IMR-90 (cell line): ENCODE measurements around the gene NLRC5. TPM values are rescaled to one million over a fixed set of nuclear protein-coding genes. Genes with fewer than 3 reads are reported as not detected.

Experiments
- ATAC-seq: fragments of 200-7000 bp; cut with Tn5 transposase; 2 replicates; pipeline ENCODE4 v1.9.1; 2020; ENCODE audit warnings: low read depth, mild to moderate bottlenecking, moderate library complexity
- BruUV-seq: library from RNA; stranded (reverse); fragments of 400-500 nt; replicated peaks from 2 replicates; lab custom pipeline; 2021; lab: Mats Ljungman, UMichigan
- CTCF ChIA-PET: fragments of 300-600 bp; formaldehyde crosslinking; extraction: SDS; loops from one replicate; lab custom pipeline; 2021; ENCODE audit warnings: antibody characterized with exemption; lab: Yijun Ruan, JAX
- POLR2A ChIA-PET: fragments of 300-600 bp; sonication (Branson Sonifier 250); formaldehyde crosslinking; loops from one replicate; lab custom pipeline; 2022; ENCODE audit warnings: antibody characterized with exemption; ENCODE audit not compliant: unreplicated experiment; lab: Charles Lee
- DNase-seq: peaks from one replicate; pipeline ENCODE4 v3.0.0; 2013
- H2AFZ ChIP-seq: replicated peaks from 2 replicates; pipeline ENCODE3; 2013; ENCODE audit warnings: low read length, mild to moderate bottlenecking; ENCODE audit not compliant: poor library complexity
- H2AK5ac ChIP-seq: 2 replicates; pipeline ENCODE4 v1.6.1; 2013; ENCODE audit warnings: low read depth, low read length, inconsistent platforms
- H2AK9ac ChIP-seq: replicated peaks from 2 replicates; pipeline ENCODE3; 2013; ENCODE audit warnings: mild to moderate bottlenecking, low read depth, low read length, moderate library complexity; ENCODE audit not compliant: poor library complexity
- H2BK120ac ChIP-seq: 2 replicates; pipeline ENCODE4 v1.6.1; 2013; ENCODE audit warnings: low read depth, low read length, inconsistent platforms
- H2BK15ac ChIP-seq: 3 replicates; pipeline ENCODE4 v1.6.1; 2013; ENCODE audit warnings: low read depth, low read length, inconsistent platforms
- H2BK20ac ChIP-seq: 2 replicates; pipeline ENCODE4 v1.6.1; 2013; ENCODE audit warnings: low read depth, mild to moderate bottlenecking, inconsistent platforms, low read length, moderate library complexity
- H2BK5ac ChIP-seq: 2 replicates; pipeline ENCODE4 v1.6.1; 2013; ENCODE audit warnings: mild to moderate bottlenecking, low read depth, low read length, inconsistent platforms; ENCODE audit not compliant: poor library complexity, severe bottlenecking
- H3K14ac ChIP-seq: replicated peaks from 2 replicates; pipeline ENCODE4 v1.6.1; 2013; ENCODE audit warnings: low read depth, low read length, inconsistent platforms
- H3K18ac ChIP-seq: 2 replicates; pipeline ENCODE4 v1.6.1; 2013; ENCODE audit warnings: low read depth, low read length, control low read depth
- H3K23ac ChIP-seq: 2 replicates; pipeline ENCODE4 v1.6.1; 2013; ENCODE audit warnings: low read depth, low read length, inconsistent platforms
- H3K27ac ChIP-seq: 2 replicates; pipeline ENCODE4 v1.5.1; 2013; ENCODE audit warnings: mild to moderate bottlenecking, control low read depth, low read length; ENCODE audit not compliant: insufficient read depth
- H3K27me3 ChIP-seq: 2 replicates; pipeline ENCODE4 v1.6.1; 2013; ENCODE audit warnings: low read length; ENCODE audit not compliant: control insufficient read depth, insufficient read depth
- H3K36me3 ChIP-seq: 2 replicates; pipeline ENCODE4 v1.6.1; 2013; ENCODE audit warnings: low read length, mixed read lengths; ENCODE audit not compliant: control insufficient read depth, insufficient read depth
- H3K4ac ChIP-seq: 2 replicates; pipeline ENCODE4 v1.6.1; 2013; ENCODE audit warnings: low read depth, low read length, inconsistent platforms
- H3K4me1 ChIP-seq: 2 replicates; pipeline ENCODE4 v1.6.1; 2013; ENCODE audit warnings: low read length, mixed read lengths; ENCODE audit not compliant: control insufficient read depth, insufficient read depth
- H3K4me2 ChIP-seq: 2 replicates; pipeline ENCODE4 v1.6.1; 2013; ENCODE audit warnings: low read depth, mild to moderate bottlenecking, control low read depth, low read length, moderate library complexity
- H3K4me3 ChIP-seq: 2 replicates; pipeline ENCODE4 v1.5.1; 2013; ENCODE audit warnings: low read depth, mild to moderate bottlenecking, control low read depth, low read length, moderate library complexity; ENCODE audit not compliant: insufficient read depth
- H3K56ac ChIP-seq: 2 replicates; pipeline ENCODE4 v1.6.1; 2013; ENCODE audit warnings: low read length, inconsistent platforms; ENCODE audit not compliant: insufficient read depth; ENCODE audit errors: extremely low read depth
- H3K79me1 ChIP-seq, 2 experiments: 2 replicates each; pipeline ENCODE4 v1.6.1; 2013; ENCODE audit warnings: low read length in 2 of 2, inconsistent platforms in 1 of 2, low read depth in 1 of 2
- H3K9ac ChIP-seq: 2 replicates; pipeline ENCODE4 v1.6.1; 2013; ENCODE audit warnings: low read depth, low read length, control low read depth
- H3K9me1 ChIP-seq: 2 replicates; pipeline ENCODE4 v1.6.1; 2013; ENCODE audit warnings: low read length, inconsistent platforms; ENCODE audit not compliant: insufficient read depth
- H3K9me3 ChIP-seq: 2 replicates; pipeline ENCODE4 v1.6.1; 2013; ENCODE audit warnings: low read length; ENCODE audit not compliant: control insufficient read depth, insufficient read depth
- H4K20me1 ChIP-seq: 2 replicates; pipeline ENCODE4 v1.6.1; 2013; ENCODE audit warnings: low read length, inconsistent platforms; ENCODE audit not compliant: insufficient read depth
- H4K5ac ChIP-seq: 2 replicates; pipeline ENCODE4 v1.6.1; 2013; ENCODE audit warnings: mild to moderate bottlenecking, low read depth, low read length, control low read depth
- H4K8ac ChIP-seq, 2 experiments: 2 replicates each; pipeline ENCODE4 v1.6.1; 2013; ENCODE audit warnings: low read depth in 2 of 2, low read length in 2 of 2, control low read depth in 1 of 2, inconsistent platforms in 1 of 2
- H4K91ac ChIP-seq: 2 replicates; pipeline ENCODE4 v1.6.1; 2013; ENCODE audit warnings: low read depth, low read length, inconsistent platforms; ENCODE audit not compliant: insufficient read depth
- BHLHE40 ChIP-seq: fragments of 150-350 bp; IDR thresholded peaks from 2 replicates; pipeline ENCODE4 v1.6.1; 2016; ENCODE audit warnings: mild to moderate bottlenecking, low read depth, low read length
- CHD1 ChIP-seq: IDR thresholded peaks from 2 replicates; pipeline ENCODE4 v1.6.1; 2012; ENCODE audit warnings: low read depth, low read length, improper control_type of control experiment
- FOS ChIP-seq: fragments of 150-350 bp; IDR thresholded peaks from 2 replicates; pipeline ENCODE4 v1.6.1; 2016; ENCODE audit warnings: low read depth, low read length
- MAFK ChIP-seq: IDR thresholded peaks from 2 replicates; pipeline ENCODE4 v1.6.1; 2012; ENCODE audit warnings: low read depth, low read length, improper control_type of control experiment
- MXI1 ChIP-seq: IDR thresholded peaks from 2 replicates; pipeline ENCODE4 v1.6.1; 2012; ENCODE audit warnings: low read depth, mild to moderate bottlenecking, low read length, moderate library complexity, borderline replicate concordance
- NFE2L2 ChIP-seq: fragments of 150-350 bp; IDR thresholded peaks from 2 replicates; pipeline ENCODE4 v1.6.1; 2016; ENCODE audit warnings: low read depth, mild to moderate bottlenecking, low read length
- POLR2A ChIP-seq: IDR thresholded peaks from 2 replicates; pipeline ENCODE4 v1.6.1; 2012; ENCODE audit warnings: mild to moderate bottlenecking, low read depth, low read length
- RAD21 ChIP-seq: IDR thresholded peaks from 2 replicates; pipeline ENCODE4 v1.6.1; 2012; ENCODE audit warnings: low read length, improper control_type of control experiment
- RCOR1 ChIP-seq: IDR thresholded peaks from 2 replicates; pipeline ENCODE4 v1.6.1; 2012; ENCODE audit warnings: mild to moderate bottlenecking, low read length, improper control_type of control experiment; ENCODE audit not compliant: insufficient replicate concordance
- WGBS, 2 experiments: methylation state at CpG; one replicate each; pipeline versions ENCODE4 v1.1.5 to v1.1.7; 2013; ENCODE audit warnings: missing lambda C conversion rate in 2 of 2; ENCODE audit not compliant: insufficient read length in 1 of 2; ENCODE audit errors: extremely low coverage in 2 of 2; 5-methylcytosine and 5-hydroxymethylcytosine counted together
- dilution Hi-C: fragments of 300-500 bp; cut with HindIII; formaldehyde crosslinking; loops from one replicate; pipeline ENCODE4 v1.14.3; 2018; ENCODE audit warnings: low sequenced_read_pairs; ENCODE audit not compliant: unreplicated experiment
- in situ Hi-C: fragments of 300-500 bp; cut with MboI; formaldehyde crosslinking; loops from 3 replicates; pipeline ENCODE4 v1.14.3; 2019; ENCODE audit warnings: low sequenced_read_pairs, inconsistent platforms, mixed read lengths
- intact Hi-C: fragments of 100-400 bp; cut with micrococcal nuclease; formaldehyde crosslinking; loops from 2 replicates; pipeline ENCODE4 v1.10.0; 2022
- polyA plus RNA-seq, 3 experiments: library from polyadenylated mRNA; depleted of rRNA; stranded (reverse); fragments of >200 nt; gene quantifications; 2 replicates each; pipeline ENCODE4 v1.2.3, GENCODE V29; 2012; ENCODE audit warnings: low replicate concordance in 1 of 3
- total RNA-seq: library from RNA; depleted of rRNA; stranded (reverse); fragments of >200 nt; gene quantifications from 2 replicates; pipeline ENCODE4 v1.2.3, GENCODE V29; 2012
- TF ChIP-seq, protein P1 (sequence below): conservative IDR thresholded peaks from 2 replicates; pipeline ENCODE4 v1.5.1; 2012; ENCODE audit warnings: mild to moderate bottlenecking, low read depth, low read length, improper control_type of control experiment
- TF ChIP-seq, protein P2 (sequence below): fragments of 150-350 bp; IDR thresholded peaks from 2 replicates; pipeline ENCODE4 v1.6.1; 2017; ENCODE audit warnings: mild to moderate bottlenecking, antibody characterized with exemption, low read length, low read depth

Gene NLRC5
- total and polyA plus RNA-seq, 2 of the 4 experiments (the other 2 are of a cell fraction): 9.1 to 14.9 TPM

DNA sequence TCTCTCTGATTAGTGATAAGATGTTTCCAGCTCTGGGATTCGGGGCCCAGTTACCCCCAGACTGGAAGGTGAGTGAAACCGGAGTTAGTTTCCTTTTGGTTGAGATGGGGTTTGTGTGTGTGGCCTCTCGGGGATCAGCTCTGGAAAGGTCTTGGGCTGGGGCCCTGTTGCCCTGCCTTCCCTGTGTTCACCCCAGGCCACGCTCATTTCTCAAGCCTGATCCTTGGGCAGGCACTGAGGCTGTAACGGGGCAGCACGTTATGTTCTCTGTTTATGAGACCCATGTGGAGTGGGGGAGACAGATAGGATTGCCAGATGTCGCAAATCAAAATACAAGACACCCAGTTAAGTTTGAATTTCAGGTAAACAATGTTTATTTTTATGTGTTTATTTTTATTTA, 138.5 kb downstream of the NLRC5 start:
- no peak overlapping the region for H4K91ac ChIP-seq
- no peak overlapping the region for H3K18ac ChIP-seq
- no peaks in the 10 kb centered on the region for H3K36me3 ChIP-seq
- no peak overlapping the region for H4K8ac ChIP-seq
- intact Hi-C loops: no loop called here
- H3K9me1 ChIP-seq: peaks cover 12% of the 10 kb centered on the region; the same call in 1 of the 2 replicates
- H3K9me3 ChIP-seq: no peaks in the 10 kb centered on the region
- ChIA-PET CTCF (no interaction called here), POLR2A (no interaction called here)
- no peak overlapping the region for H2BK120ac ChIP-seq
- no peak overlapping the region for H2AFZ ChIP-seq
- TF ChIP-seq RAD21 (no peak), MAFK (no peak), POLR2A (no peak), NFE2L2 (no peak), BHLHE40 (no peak), MXI1 (no peak), FOS (no peak), RCOR1 (no peak), CHD1 (no peak)
- TF ChIP-seq, protein P1, sequence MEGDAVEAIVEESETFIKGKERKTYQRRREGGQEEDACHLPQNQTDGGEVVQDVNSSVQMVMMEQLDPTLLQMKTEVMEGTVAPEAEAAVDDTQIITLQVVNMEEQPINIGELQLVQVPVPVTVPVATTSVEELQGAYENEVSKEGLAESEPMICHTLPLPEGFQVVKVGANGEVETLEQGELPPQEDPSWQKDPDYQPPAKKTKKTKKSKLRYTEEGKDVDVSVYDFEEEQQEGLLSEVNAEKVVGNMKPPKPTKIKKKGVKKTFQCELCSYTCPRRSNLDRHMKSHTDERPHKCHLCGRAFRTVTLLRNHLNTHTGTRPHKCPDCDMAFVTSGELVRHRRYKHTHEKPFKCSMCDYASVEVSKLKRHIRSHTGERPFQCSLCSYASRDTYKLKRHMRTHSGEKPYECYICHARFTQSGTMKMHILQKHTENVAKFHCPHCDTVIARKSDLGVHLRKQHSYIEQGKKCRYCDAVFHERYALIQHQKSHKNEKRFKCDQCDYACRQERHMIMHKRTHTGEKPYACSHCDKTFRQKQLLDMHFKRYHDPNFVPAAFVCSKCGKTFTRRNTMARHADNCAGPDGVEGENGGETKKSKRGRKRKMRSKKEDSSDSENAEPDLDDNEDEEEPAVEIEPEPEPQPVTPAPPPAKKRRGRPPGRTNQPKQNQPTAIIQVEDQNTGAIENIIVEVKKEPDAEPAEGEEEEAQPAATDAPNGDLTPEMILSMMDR: no peak
- TF ChIP-seq, protein P2, sequence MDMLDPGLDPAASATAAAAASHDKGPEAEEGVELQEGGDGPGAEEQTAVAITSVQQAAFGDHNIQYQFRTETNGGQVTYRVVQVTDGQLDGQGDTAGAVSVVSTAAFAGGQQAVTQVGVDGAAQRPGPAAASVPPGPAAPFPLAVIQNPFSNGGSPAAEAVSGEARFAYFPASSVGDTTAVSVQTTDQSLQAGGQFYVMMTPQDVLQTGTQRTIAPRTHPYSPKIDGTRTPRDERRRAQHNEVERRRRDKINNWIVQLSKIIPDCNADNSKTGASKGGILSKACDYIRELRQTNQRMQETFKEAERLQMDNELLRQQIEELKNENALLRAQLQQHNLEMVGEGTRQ: no peak
- 100% methylated on average over 1 of the region's 7 CpGs; no CpG with 5 or more reads in 1 of the 2 experiments for WGBS, 2 experiments
- H2BK15ac ChIP-seq: no peak overlapping the region
- no peak overlapping the region for H3K4me2 ChIP-seq
- no peaks in the 10 kb centered on the region for H3K79me1 ChIP-seq
- H3K14ac ChIP-seq: no peak overlapping the region
- no peak overlapping the region for H2AK5ac ChIP-seq
- dilution Hi-C loops: no loop called here
- no peak overlapping the region for H2BK5ac ChIP-seq
- DNase-seq: no peak
- no peak overlapping the region for H4K5ac ChIP-seq
- in situ Hi-C loops: no loop called here
- no peaks in the 10 kb centered on the region for H3K4me1 ChIP-seq
- H2BK20ac ChIP-seq: no peak overlapping the region
- no peak overlapping the region for H3K56ac ChIP-seq
- no peaks in the 10 kb centered on the region for H3K27me3 ChIP-seq
- no peak for ATAC-seq
- no peaks in the 10 kb centered on the region for H4K20me1 ChIP-seq
- H3K4me3 ChIP-seq: no peak overlapping the region
- no peak overlapping the region for H3K4ac ChIP-seq
- H3K27ac ChIP-seq: no peak overlapping the region
- no TSS peak for BruUV-seq
- no peak overlapping the region for H2AK9ac ChIP-seq
- H3K9ac ChIP-seq: no peak overlapping the region
- no peak overlapping the region for H3K23ac ChIP-seq
